Cardiac fibroblast (primary cell): ENCODE data around the gene RAB3A.
"Not testable (repeated sequence)": the region's sequence is repeated elsewhere in the genome, so short reads cannot be mapped to it uniquely, and the experiment has no call there.

ENCODE experiments used
- DNase-seq, 2 donors: peaks; one replicate each; pipeline versions ENCODE4 v3.0.0 to v3.0.0-alpha.2; 2010; ENCODE audit warnings: low read depth in 2 of 2
- H3K4me3 ChIP-seq, 2 donors: replicated peaks in 1 of 2; 1 replicate in 1 of 2; 2 replicates in 1 of 2; pipeline ENCODE4 v1.5.1; 2011; ENCODE audit warnings: low read depth in 2 of 2, low read length in 2 of 2, mild to moderate bottlenecking in 2 of 2, moderate library complexity in 1 of 2
- CTCF ChIP-seq: IDR thresholded peaks from one replicate; pipeline ENCODE4 v1.5.1; 2011; ENCODE audit warnings: low read depth, mild to moderate bottlenecking, low read length, inconsistent platforms

RAB3A gene

GRCh38 chr19:18218159-18218558, 14.3 kb upstream of the RAB3A start:
- no peak for DNase-seq
- no peak overlapping the region for H3K4me3 ChIP-seq
- no peak for TF ChIP-seq CTCF

DNA sequence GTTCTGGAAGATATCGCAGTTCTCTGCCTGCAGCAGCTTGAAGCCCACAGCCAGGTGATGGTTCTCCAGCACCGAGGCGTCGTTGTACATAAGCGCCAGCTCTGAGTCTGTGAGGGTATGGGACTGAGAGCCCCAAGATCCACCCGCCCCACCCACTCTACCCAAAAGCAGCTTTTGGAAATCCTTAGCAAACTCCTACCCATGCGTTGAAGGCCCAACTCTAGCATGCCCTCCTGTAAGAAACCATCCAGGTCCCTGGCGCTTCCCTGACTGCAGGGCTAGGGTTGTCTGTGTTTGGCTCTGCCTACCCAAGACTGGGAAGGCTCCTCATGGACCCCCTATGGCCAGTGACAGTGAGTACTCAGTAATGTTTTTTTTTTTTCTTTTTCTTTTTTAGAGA, 12.9 kb upstream of the RAB3A start:
- TF ChIP-seq CTCF, result no peak
- DNase-seq, result no peak
- H3K4me3 ChIP-seq, result no peak overlapping the region

GRCh38 chr19:18214779-18215433, 11.1 kb upstream of the RAB3A start:
- DNase-seq, result peak; percentile 31 to 68
- no peak for TF ChIP-seq CTCF
- H3K4me3 ChIP-seq, result no peak overlapping the region

DNA sequence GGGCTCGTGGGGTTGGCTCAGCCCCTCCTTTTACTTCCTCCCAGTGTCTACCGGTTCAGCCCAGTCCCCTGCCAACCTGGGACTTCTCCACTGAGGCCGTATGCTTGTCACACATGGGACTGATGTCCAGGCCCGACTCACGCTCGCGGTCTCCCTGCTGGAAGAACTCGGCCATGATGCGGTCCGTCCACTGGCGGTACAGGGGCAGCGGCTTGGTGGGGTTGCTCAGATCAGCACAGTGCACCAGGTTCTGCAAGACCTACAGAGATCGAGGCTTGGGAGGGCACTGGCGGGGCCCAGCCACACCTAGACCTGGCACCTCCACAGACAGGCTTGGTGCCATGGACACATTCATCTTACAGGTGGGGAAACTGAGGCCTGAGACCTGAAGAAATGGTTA, 7.8 kb upstream of the RAB3A start:
- DNase-seq, result no peak
- H3K4me3 ChIP-seq, result no peak overlapping the region
- no peak for TF ChIP-seq CTCF

- not testable (repeated sequence) for H3K4me3 ChIP-seq, DNase-seq
Measured at GRCh38 chr19:18209912-18210311, 6.1 kb upstream of the RAB3A start.

DNA sequence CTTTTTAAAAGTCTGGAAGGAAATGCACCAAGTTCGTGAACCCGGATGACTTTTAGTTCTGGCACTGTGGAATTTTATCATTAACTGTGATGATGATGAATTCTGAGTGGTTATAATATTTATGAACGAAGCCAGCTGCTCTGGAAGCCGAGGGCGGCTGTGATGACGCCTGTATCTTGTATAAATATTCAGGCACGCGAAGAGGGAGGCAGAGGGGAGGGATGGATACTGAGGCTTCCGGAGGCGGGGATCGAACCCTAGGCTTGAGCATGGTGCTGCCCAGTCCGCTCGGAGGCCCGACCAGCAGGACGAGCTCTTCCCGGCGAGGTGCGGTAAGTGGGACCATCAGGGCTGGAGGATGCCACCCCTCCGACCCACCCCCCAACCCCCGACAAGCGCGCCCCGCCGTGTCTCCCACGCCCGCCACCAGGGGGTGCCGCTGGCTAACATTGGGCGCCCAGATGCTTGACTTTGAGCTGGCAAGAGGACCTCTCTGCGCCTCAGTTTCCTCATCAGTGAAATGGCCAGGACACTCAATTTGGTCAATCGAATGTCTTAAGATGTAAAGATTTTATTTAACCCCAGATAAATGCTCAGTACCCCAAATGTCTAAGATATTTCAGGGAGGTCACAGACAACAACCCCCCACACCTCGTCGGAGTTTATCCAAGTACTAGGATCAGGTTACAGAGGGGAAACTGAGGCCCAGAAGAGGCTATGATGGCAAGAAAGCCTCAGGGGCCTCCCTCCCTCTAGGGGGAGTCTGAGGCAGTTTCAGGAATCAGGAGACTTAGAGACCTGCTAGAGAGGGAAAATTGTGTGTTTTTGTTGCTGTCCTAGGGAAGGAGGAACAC, 4.5 kb upstream of the RAB3A start:
- H3K4me3 ChIP-seq, result peak overlapping the region in 1 of 2 donors; percentile 32
- peak; percentile 88 to 89 for DNase-seq
- TF ChIP-seq CTCF, result peak; percentile 60

DNA sequence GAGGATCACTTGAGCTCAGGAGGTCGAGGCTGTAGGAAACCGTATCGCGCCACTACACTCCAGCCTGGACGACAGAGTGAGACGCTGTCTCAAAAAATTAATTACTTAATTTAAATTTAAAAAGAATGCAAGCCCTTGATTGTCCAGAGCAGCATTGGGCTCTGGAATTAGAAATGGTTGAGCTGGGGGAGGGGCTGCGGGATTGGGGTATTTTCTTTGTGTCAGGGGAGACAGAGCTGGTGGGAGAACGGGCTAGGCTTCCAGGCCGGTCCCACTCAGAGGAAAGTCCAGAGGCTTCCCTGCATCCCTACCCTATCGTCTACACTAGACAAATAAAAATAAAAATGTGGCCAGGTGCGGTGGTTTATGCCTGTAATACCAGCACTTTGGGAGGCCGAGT, 2.2 kb upstream of the RAB3A start:
- no peak for TF ChIP-seq CTCF
- DNase-seq, result no peak
- H3K4me3 ChIP-seq, result no peak overlapping the region
